GM19099 (cell line): Measurements from ENCODE around the gene MOV10.

Experiments used
- POLR2A ChIP-seq: IDR thresholded peaks from 3 replicates; pipeline ENCODE4 v1.6.1; 2011; ENCODE audit warnings: low read depth; ENCODE audit not compliant: insufficient read length; ENCODE audit errors: extremely low read depth

MOV10 gene

GRCh38 chr1:112674440-112674985 is at the start of gene MOV10:
Gene MOV10, plus strand, starts transcription at chr1:112674659. Its CDS starts 254 bp downstream, at chr1:112674913.
- peak; percentile 59 for TF ChIP-seq POLR2A

GRCh38 chr1:112625696-112626095 is 48.8 kb upstream of the MOV10 start:
- TF ChIP-seq POLR2A: no peak

DNA sequence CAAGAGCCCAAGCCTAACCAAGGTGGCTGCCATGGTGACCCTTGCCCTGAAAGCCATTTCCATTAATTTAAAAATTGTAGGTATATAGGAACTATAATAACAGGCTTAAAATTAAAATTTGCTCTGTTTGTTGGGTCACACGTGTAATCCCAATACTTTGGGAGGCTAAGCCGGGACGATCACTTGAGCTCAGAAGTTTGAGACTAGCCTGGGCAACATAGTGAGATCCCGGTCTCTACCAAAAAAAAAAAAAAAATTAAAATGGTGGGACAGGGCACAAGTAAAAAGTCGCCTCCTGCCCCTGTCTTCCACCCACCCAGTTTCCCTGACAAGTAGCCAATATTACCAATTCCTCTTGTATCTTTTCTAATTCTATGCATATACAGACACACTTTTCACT is 48.3 kb upstream of the MOV10 start:
- no peak for TF ChIP-seq POLR2A

DNA sequence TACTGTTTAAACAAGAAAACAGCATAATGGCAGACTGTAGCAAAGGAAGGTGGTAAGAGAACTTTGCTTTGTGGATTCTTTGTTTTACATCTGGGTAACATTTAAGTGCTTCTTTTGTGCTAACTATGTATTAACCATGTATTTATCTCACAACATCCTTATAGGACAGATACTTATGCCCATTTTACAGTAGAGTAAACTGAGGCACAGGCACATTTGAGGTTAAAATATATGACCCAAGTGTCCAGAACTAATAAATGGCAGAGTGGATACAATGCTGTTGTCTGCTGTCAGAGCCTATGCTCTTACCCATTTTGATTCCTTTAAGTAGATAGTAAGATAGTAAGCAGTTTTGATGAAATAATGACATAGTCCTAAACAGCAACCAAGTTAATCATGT is 47.6 kb upstream of the MOV10 start:
- TF ChIP-seq POLR2A: no peak

DNA sequence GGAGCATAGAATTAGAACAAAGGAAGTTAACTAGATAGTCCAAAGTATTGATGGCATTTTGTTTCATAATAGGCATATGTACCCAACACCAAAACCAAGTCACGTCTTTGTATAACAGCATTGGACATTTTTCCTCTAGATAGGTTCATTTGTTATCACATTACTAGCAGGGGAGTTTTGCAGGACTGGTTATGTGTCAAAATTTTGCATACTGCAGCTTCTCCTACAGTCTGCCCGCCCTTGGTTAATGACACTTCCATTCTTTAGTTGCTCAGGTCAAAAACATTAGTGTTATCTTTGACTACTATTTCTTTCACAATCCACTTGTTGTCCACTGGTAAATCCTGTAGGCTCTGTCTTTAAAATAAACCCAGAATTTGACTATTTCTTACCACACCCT is 45.9 kb upstream of the MOV10 start:
- no peak for TF ChIP-seq POLR2A

GRCh38 chr1:112629256-112629655 is 45.2 kb upstream of the MOV10 start:
- no peak for TF ChIP-seq POLR2A

- TF ChIP-seq POLR2A: no peak
Measured at GRCh38 chr1:112633628-112634027, 40.8 kb upstream of the MOV10 start.

DNA sequence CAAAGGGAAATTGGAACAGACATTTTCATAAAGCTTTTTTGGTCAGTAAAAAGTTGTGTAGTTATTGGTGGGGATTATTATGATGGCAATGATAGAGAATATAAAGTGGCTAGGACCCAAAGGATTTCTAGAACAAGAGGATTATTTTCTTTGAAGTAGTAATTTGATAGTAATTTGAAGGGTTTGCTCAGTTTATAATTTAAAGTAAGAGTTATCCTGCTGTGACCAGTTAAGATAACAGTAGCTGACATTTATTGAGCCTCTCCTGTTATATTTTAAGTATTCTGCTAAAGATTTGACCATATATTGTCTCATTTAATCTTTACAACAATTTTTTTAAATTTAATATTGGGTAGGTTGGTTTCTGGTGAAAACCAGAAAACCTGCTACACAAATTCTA is 40.1 kb upstream of the MOV10 start:
- TF ChIP-seq POLR2A: no peak

DNA sequence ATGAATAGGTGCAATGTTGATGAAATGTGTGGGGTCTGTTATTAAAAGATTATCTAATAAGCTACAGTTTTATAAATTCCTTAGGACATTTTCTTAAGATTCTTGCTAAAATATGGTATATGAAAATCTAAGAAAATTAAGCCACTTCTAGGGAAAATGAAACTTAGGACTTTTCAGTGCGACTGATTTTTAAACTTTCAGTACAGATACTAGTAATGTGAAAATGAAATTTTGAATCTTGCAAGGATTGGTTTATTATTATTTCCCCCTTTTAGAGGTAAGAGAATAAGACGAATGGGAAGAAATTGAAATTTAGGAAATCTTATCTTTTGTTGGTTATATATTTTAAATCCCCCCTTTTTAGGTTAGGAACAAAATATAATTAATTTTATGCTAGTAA is 38.4 kb upstream of the MOV10 start:
- TF ChIP-seq POLR2A: no peak

- no peak for TF ChIP-seq POLR2A
Measured at GRCh38 chr1:112636597-112637253, 37.7 kb upstream of the MOV10 start.

DNA sequence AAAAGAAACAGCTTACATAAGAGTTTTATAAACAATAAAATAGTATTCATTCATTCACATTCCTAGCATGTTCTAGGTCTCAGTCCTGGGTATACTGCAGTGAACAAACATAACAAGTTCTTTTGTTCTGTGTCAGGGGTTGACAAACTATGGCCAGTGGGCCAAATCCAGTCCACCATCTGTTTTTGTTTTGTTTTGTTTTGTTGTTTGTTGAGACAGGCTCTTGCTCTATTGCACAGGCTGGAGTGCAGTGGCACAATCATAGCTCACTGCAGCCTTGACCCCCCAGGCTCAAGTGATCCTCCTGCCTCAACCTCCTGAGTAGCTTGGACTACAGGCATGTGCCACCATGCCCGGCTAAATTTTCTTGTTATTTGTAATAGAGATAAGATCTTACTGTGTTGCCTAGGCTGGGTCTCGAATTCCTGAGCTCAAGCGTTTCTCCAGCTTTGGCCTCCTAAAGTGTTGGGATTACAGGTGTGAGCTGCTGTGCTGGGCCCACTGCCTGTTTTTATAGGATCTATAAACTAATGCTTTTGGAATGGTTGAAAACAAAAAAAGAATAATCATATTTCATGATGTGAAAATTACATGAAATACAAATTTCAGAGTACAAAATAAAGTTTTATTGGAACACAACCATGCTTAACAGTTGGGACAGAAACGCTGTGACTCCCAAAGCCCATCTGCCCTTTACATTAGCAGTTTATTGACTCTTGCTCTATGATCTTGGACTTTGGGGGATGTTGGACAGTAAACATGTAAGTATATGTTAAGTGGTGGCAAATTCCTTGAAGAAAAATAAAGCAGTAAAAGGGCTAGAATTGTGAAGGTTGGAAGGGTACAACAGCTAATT is 37.0 kb upstream of the MOV10 start:
- TF ChIP-seq POLR2A: no peak

DNA sequence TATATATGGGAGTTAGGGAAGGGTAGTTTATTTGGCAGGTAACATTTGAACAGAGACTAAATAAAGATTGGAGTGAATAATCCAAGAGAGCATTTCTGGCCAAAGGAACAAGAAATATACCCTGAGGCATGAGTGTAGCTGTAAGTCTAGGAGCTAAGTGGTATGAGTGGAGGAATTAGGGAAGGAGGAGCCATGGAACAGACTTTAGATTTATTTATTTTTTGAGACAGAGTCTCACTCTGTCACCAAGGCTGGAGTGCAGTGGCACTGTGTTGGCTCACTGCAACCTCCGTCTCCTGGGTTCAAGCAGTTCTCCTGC is 36.4 kb upstream of the MOV10 start:
- TF ChIP-seq POLR2A: no peak

- no peak for TF ChIP-seq POLR2A
Measured at GRCh38 chr1:112643080-112643479, 31.4 kb upstream of the MOV10 start.

GRCh38 chr1:112646225-112646624 is 28.2 kb upstream of the MOV10 start:
- no peak for TF ChIP-seq POLR2A

GRCh38 chr1:112651205-112651604 is 23.3 kb upstream of the MOV10 start:
- no peak for TF ChIP-seq POLR2A

DNA sequence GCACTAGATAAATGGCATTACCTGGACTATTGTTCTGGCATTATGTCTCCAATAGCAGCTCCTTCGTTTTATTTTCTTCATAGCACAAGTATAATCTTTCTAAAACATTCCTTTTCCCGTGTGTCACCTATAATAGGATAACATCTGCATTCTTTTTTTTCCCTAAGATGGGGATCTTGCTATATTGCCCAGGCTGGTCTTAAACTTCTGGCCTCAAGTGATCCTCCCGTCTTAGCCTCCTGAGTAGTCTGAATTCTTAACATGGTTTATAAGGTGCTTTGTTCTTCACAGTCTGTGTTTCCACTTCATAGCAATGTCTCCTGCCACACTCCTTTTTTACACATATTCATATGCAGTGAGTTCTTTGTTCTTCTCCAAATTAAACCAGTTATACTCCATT is 8.6 kb upstream of the MOV10 start:
- TF ChIP-seq POLR2A: no peak
